ENCODE measurements around the gene TBL1X. TPM values are rescaled to one million over a fixed set of nuclear protein-coding genes. Genes with fewer than 3 reads are reported as not detected.
A peak's percentile ranks its signal among the peaks of the same experiment; 100 is the strongest.

Gene TBL1X
- polyA plus RNA-seq, 3 donors = 12.5 to 19.5 (median 13.8) TPM

DNA sequence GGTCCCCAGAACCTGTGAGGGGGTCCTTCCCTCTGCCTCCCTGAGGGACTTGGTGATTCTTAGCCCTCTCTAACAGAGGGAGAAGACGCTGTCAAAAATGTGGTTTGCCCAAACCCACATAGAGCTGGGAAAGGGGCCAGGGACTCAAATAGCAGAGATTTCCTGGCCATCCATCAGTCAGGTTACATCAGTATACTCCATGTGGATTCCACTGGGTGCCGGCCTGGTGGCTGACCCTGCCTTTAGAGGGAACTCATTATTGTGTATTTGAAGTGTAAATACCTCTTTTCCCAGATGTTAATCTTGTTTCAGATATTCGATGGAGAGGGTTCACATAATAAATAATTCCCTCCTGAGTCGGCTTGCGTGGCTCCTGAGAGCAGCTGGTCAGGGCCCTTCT lies 130.3 kb downstream of the TBL1X start:
- WGBS (ENCODE audit: insufficient coverage) = 40% methylated on average over 1 of the region's 5 CpGs
- intact Hi-C loops (cut with micrococcal nuclease) = no loop called here

DNA sequence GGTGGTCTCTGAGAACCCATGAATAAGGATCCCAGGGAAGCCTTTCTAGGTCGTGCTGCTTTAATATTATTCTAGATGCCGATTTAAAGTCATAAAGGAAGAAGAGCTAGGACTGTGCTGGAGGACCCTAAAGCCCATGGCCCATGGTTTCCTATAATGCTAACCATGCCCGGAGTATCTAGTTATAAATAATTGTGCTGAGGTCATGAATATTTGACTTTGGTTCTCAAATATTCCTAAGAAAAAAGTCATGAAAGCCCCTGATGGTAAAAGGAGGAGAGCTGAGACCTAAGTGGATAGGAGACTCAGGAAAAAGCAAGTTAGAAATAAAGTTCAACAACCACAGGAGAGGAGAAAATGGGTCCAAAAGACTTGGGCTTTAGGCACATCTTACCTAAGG lies 132.0 kb downstream of the TBL1X start:
- H3K79me2 ChIP-seq (ENCODE audit: insufficient read depth, low read length) = no peaks in the 10 kb centered on the region
- intact Hi-C loops (cut with micrococcal nuclease) = no loop called here
- H3K36me3 ChIP-seq (replicated peaks in 1 of 2; ENCODE audit: control insufficient read depth in 1 of 2, insufficient read depth in 2 of 2, low read length in 2 of 2) = no peaks in the 10 kb centered on the region
- no peak overlapping the region for H3K9ac ChIP-seq (ENCODE audit: insufficient read depth, low read length, poor library complexity, severe bottlenecking)
- H3K9me3 ChIP-seq (replicated peaks in 1 of 2; ENCODE audit: control insufficient read depth in 1 of 2, insufficient read depth in 1 of 2, low read length in 2 of 2) = no peaks in the 10 kb centered on the region
- no CpG with 5 or more reads among the region's 3 CpGs for WGBS (ENCODE audit: insufficient coverage)
- no peak overlapping the region for H3K4me2 ChIP-seq (replicated peaks; ENCODE audit: extremely low read depth, low read length, poor library complexity, severe bottlenecking)
- no peak overlapping the region for H3K27ac ChIP-seq (ENCODE audit: low read depth in 1 of 2, low read length in 2 of 2)
- no peak overlapping the region for H3K4me3 Mint-ChIP-seq
- peaks cover 0 to 2% of the 10 kb centered on the region in 2 donors for H3K36me3 Mint-ChIP-seq
- H3K9me3 Mint-ChIP-seq = peaks cover 0 to 8% (median 2%) of the 10 kb centered on the region in 7 donors
- DNase-seq = no peak
- H3K27me3 Mint-ChIP-seq (ENCODE audit: low read depth in 3 of 3) = no peaks in the 10 kb centered on the region
- no peak overlapping the region for H2AFZ ChIP-seq (ENCODE audit: insufficient read depth, low read depth, low read length, poor library complexity, severe bottlenecking)
- H3K27ac Mint-ChIP-seq = peak overlapping the region in 2 of 7 donors; percentile 10 to 30
- H3K4me3 ChIP-seq (replicated peaks in 1 of 3; ENCODE audit: low read depth in 2 of 3, low read length in 3 of 3) = no peak overlapping the region
- H3K4me1 Mint-ChIP-seq = peaks cover 16% of the 10 kb centered on the region
- TF ChIP-seq, protein P1, sequence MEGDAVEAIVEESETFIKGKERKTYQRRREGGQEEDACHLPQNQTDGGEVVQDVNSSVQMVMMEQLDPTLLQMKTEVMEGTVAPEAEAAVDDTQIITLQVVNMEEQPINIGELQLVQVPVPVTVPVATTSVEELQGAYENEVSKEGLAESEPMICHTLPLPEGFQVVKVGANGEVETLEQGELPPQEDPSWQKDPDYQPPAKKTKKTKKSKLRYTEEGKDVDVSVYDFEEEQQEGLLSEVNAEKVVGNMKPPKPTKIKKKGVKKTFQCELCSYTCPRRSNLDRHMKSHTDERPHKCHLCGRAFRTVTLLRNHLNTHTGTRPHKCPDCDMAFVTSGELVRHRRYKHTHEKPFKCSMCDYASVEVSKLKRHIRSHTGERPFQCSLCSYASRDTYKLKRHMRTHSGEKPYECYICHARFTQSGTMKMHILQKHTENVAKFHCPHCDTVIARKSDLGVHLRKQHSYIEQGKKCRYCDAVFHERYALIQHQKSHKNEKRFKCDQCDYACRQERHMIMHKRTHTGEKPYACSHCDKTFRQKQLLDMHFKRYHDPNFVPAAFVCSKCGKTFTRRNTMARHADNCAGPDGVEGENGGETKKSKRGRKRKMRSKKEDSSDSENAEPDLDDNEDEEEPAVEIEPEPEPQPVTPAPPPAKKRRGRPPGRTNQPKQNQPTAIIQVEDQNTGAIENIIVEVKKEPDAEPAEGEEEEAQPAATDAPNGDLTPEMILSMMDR (IDR thresholded peaks at IDR 0.05) = no peak
- H3K4me1 ChIP-seq (ENCODE audit: control insufficient read depth in 1 of 2, insufficient read depth in 2 of 2, low read length in 2 of 2) = peaks cover 7 to 8% of the 10 kb centered on the region in 2 donors
- peaks cover 98% of the 10 kb centered on the region for H4K20me1 ChIP-seq (ENCODE audit: insufficient read depth, low read length)
- peaks cover 0 to 3% of the 10 kb centered on the region in 2 donors for H3K27me3 ChIP-seq (ENCODE audit: control insufficient read depth in 2 of 2, insufficient read depth in 2 of 2, low read length in 2 of 2)

More for the DNA sequence above, 130.3 kb downstream of the TBL1X start:
- peak overlapping the region in 1 of 7 donors; percentile 5 for H3K27ac Mint-ChIP-seq
- Histone ChIP-seq H3K79me2 (ENCODE audit: insufficient read depth, low read length) (no peaks in the 10 kb centered on the region), H3K9ac (ENCODE audit: insufficient read depth, low read length, poor library complexity, severe bottlenecking) (no peak overlapping the region), H4K20me1 (ENCODE audit: insufficient read depth, low read length) (peaks cover 97% of the 10 kb centered on the region), H3K27ac (ENCODE audit: low read depth in 1 of 2, low read length in 2 of 2) (no peak overlapping the region), H2AFZ (ENCODE audit: insufficient read depth, low read depth, low read length, poor library complexity, severe bottlenecking) (no peak overlapping the region), H3K36me3 (replicated peaks in 1 of 2; ENCODE audit: control insufficient read depth in 1 of 2, insufficient read depth in 2 of 2, low read length in 2 of 2) (no peaks in the 10 kb centered on the region), H3K27me3 (ENCODE audit: control insufficient read depth in 2 of 2, insufficient read depth in 2 of 2, low read length in 2 of 2) (peaks cover 0 to 3% of the 10 kb centered on the region in 2 donors), H3K4me1 (ENCODE audit: control insufficient read depth in 1 of 2, insufficient read depth in 2 of 2, low read length in 2 of 2) (peaks cover 7 to 8% of the 10 kb centered on the region in 2 donors), H3K9me3 (replicated peaks in 1 of 2; ENCODE audit: control insufficient read depth in 1 of 2, insufficient read depth in 1 of 2, low read length in 2 of 2) (no peaks in the 10 kb centered on the region), H3K4me2 (replicated peaks; ENCODE audit: extremely low read depth, low read length, poor library complexity, severe bottlenecking) (no peak overlapping the region), H3K4me3 (replicated peaks in 1 of 3; ENCODE audit: low read depth in 2 of 3, low read length in 3 of 3) (no peak overlapping the region)
- peaks cover 0 to 3% (median 0%) of the 10 kb centered on the region in 3 donors for H3K27me3 Mint-ChIP-seq (ENCODE audit: low read depth in 3 of 3)
- peaks cover 2 to 4% of the 10 kb centered on the region in 2 donors for H3K36me3 Mint-ChIP-seq
- peaks cover 0 to 8% (median 3%) of the 10 kb centered on the region in 7 donors for H3K9me3 Mint-ChIP-seq
- TF ChIP-seq, protein P1 (IDR thresholded peaks at IDR 0.05) = no peak
- peaks cover 16% of the 10 kb centered on the region for H3K4me1 Mint-ChIP-seq
- no peak overlapping the region for H3K4me3 Mint-ChIP-seq
- DNase-seq = no peak
